GM21390 (cell line): ENCODE results near the gene ONECUT2.
A peak's percentile ranks its signal among the peaks of the same experiment; 100 is the strongest.

Experiments
- ATAC-seq: cut with Tn5 transposase; IDR thresholded peaks from one replicate; pipeline ENCODE4 v1.9.1; 2021; ENCODE audit not compliant: unreplicated experiment

ONECUT2 gene

GRCh38 chr18:57431002-57431382, 4.2 kb upstream of the ONECUT2 start:
- ATAC-seq, result no peak

GRCh38 chr18:57431467-57432080, 3.6 kb upstream of the ONECUT2 start:
- ATAC-seq, result no peak

- no peak for ATAC-seq
Measured at GRCh38 chr18:57432140-57432539, 3.0 kb upstream of the ONECUT2 start.

GRCh38 chr18:57432751-57433400, 2.3 kb upstream of the ONECUT2 start:
- no peak for ATAC-seq

- ATAC-seq, result no peak
Measured at GRCh38 chr18:57433482-57433881, 1.7 kb upstream of the ONECUT2 start.

GRCh38 chr18:57433934-57434535, 1.1 kb upstream of the ONECUT2 start:
- ATAC-seq, result no peak

GRCh38 chr18:57435846-57436190, 644 bp downstream of the ONECUT2 start:
- ATAC-seq, result no peak

- no peak for ATAC-seq
Measured at GRCh38 chr18:57436191-57436964, 1.2 kb downstream of the ONECUT2 start.

- no peak for ATAC-seq
Measured at GRCh38 chr18:57436965-57437333, 1.8 kb downstream of the ONECUT2 start.

GRCh38 chr18:57437402-57437765, 2.2 kb downstream of the ONECUT2 start:
- ATAC-seq, result no peak

- ATAC-seq, result peak; percentile 60
Measured at GRCh38 chr18:57437766-57438671, 2.8 kb downstream of the ONECUT2 start.

- ATAC-seq, result no peak
Measured at GRCh38 chr18:57438743-57439608, 3.8 kb downstream of the ONECUT2 start.

- ATAC-seq, result no peak
Measured at GRCh38 chr18:57439609-57439968, 4.4 kb downstream of the ONECUT2 start.

- ATAC-seq, result no peak
Measured at GRCh38 chr18:57439985-57440330, 4.8 kb downstream of the ONECUT2 start.

- no peak for ATAC-seq
Measured at GRCh38 chr18:57440331-57441070, 5.3 kb downstream of the ONECUT2 start.

GRCh38 chr18:57441071-57441794, 6.1 kb downstream of the ONECUT2 start:
- no peak for ATAC-seq

- ATAC-seq, result no peak
Measured at GRCh38 chr18:57443247-57443646, 8.1 kb downstream of the ONECUT2 start.

GRCh38 chr18:57443702-57444101, 8.5 kb downstream of the ONECUT2 start:
- ATAC-seq, result no peak

- no peak for ATAC-seq
Measured at GRCh38 chr18:57444301-57444759, 9.2 kb downstream of the ONECUT2 start.
